Smooth muscle cell (in vitro differentiated cells): ENCODE data around the gene KBTBD13. TPM values are rescaled to one million over a fixed set of nuclear protein-coding genes. Genes with fewer than 3 reads are reported as not detected.

Source experiments
- DNase-seq: peaks from one replicate; lab custom pipeline; 2025; ENCODE audit not compliant: unreplicated experiment; lab: John Stamatoyannopoulos, UW
- H2AFZ ChIP-seq: fragments of 200-600 bp; sonication (generic); 2 replicates; pipeline ENCODE4 v1.6.0; 2016; ENCODE audit warnings: antibody characterized with exemption, low read depth, mild to moderate bottlenecking
- H3F3A ChIP-seq: fragments of 200-600 bp; sonication (generic); 2 replicates; pipeline ENCODE4 v1.6.0; 2017; ENCODE audit warnings: antibody characterized with exemption, low read depth
- H3K27ac ChIP-seq: fragments of 200-600 bp; sonication (generic); 2 replicates; pipeline ENCODE4 v1.5.1; 2016; ENCODE audit warnings: low read depth, mild to moderate bottlenecking
- H3K27me3 ChIP-seq: fragments of 200-600 bp; sonication (generic); 2 replicates; pipeline ENCODE4 v1.6.1; 2016; ENCODE audit warnings: low read depth, mild to moderate bottlenecking
- H3K36me3 ChIP-seq: fragments of 200-600 bp; sonication (generic); 2 replicates; pipeline ENCODE4 v1.5.1; 2016; ENCODE audit warnings: low read depth
- H3K4me1 ChIP-seq: fragments of 200-600 bp; sonication (generic); 2 replicates; pipeline ENCODE4 v1.5.1; 2016; ENCODE audit warnings: low read depth
- H3K4me2 ChIP-seq: fragments of 200-600 bp; sonication (generic); 2 replicates; pipeline ENCODE4 v1.6.0; 2016; ENCODE audit warnings: mild to moderate bottlenecking
- H3K4me3 ChIP-seq: fragments of 200-600 bp; sonication (generic); 2 replicates; pipeline ENCODE4 v1.5.1; 2016; ENCODE audit warnings: mild to moderate bottlenecking
- H3K79me2 ChIP-seq: fragments of 200-600 bp; sonication (generic); 2 replicates; pipeline ENCODE4 v1.6.0; 2016; ENCODE audit warnings: low read depth, mild to moderate bottlenecking
- H3K9ac ChIP-seq: fragments of 200-600 bp; sonication (generic); 2 replicates; pipeline ENCODE4 v1.6.0; 2016; ENCODE audit warnings: low read depth
- H3K9me3 ChIP-seq: fragments of 200-600 bp; sonication (generic); replicated peaks from 2 replicates; pipeline ENCODE4 v1.5.1; 2016; ENCODE audit warnings: low read depth
- H4K20me1 ChIP-seq: fragments of 200-600 bp; sonication (generic); 2 replicates; pipeline ENCODE4 v1.6.0; 2016; ENCODE audit warnings: low read depth
- CTCF ChIP-seq: fragments of 200-600 bp; sonication (generic); IDR thresholded peaks from 2 replicates; pipeline ENCODE4 v1.5.1; 2017; ENCODE audit warnings: borderline replicate concordance, mild to moderate bottlenecking, antibody characterized with exemption; ENCODE audit not compliant: insufficient read depth, poor library complexity, severe bottlenecking
- WGBS: methylation state at CpG from one replicate; pipeline ENCODE4 v1.1.7; 2016; ENCODE audit warnings: low lambda C conversion rate; 5-methylcytosine and 5-hydroxymethylcytosine counted together
- polyA plus RNA-seq: library from polyadenylated mRNA; unstranded; fragments of >200 nt; fragmentation: Nextera tagmentation; extraction: Ambion mirVana; gene quantifications from 2 replicates; pipeline ENCODE4 v1.2.1, GENCODE V29; 2016
- total RNA-seq: library from RNA; depleted of rRNA; stranded (reverse); fragments of >200 nt; gene quantifications from 2 replicates; pipeline ENCODE4 v1.2.3, GENCODE V29; 2014

KBTBD13 gene
- total and polyA plus RNA-seq, 2 experiments from 2014 or later, result 0.11 TPM; not detected in 1

DNA sequence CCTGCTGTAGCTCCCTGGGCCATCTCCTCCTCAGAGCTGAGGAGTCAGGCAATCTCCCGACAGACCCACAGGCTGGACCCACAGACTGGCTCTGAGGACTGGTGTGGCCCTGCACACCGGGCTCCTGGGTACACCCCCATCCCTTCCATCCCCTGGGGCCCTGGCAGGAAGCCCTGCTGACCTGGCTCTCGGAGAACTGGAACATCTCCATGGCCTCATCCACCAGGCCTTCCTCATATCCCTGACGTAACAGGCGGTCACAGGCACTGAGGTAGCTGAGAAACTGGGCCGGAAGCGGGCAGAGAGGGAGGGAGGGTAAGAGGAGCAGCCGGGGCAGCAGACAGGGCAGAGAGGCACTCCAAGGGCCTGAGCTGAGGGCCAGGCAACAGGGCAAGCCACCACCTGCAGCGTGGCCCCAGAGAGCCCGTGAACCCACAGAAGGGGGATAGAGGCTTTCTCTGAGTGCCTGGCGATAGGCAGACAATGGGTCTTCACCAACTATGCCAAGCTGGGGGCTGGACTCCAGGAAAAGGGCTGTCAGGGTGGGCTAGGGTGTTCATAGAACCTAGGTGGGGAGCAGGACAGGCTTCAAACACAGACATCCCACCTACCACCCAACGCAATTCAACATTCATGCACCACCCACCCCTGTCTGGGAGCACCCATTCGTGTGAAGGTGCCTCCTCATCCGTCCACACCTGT is 17.9 kb downstream of the KBTBD13 start:
- H4K20me1 ChIP-seq, result no peaks in the 10 kb centered on the region
- no peak for TF ChIP-seq CTCF
- no peak for DNase-seq
- no peak overlapping the region for H3K27ac ChIP-seq
- 96% methylated on average over 14 of the region's 14 CpGs for WGBS
- no peaks in the 10 kb centered on the region for H3K27me3 ChIP-seq
- H3K4me2 ChIP-seq, result no peak overlapping the region
- no peaks in the 10 kb centered on the region for H3F3A ChIP-seq
- no peak overlapping the region for H2AFZ ChIP-seq
- H3K9ac ChIP-seq, result no peak overlapping the region
- no peak overlapping the region for H3K4me3 ChIP-seq
- peaks cover 4% of the 10 kb centered on the region for H3K36me3 ChIP-seq
- H3K4me1 ChIP-seq, result no peaks in the 10 kb centered on the region
- no peaks in the 10 kb centered on the region for H3K79me2 ChIP-seq
- no peaks in the 10 kb centered on the region for H3K9me3 ChIP-seq

GRCh38 chr15:65095011-65095746 is 18.6 kb downstream of the KBTBD13 start:
- Histone ChIP-seq H3K4me3 (no peak overlapping the region), H3K27ac (no peak overlapping the region), H3K27me3 (no peaks in the 10 kb centered on the region), H3K9me3 (no peaks in the 10 kb centered on the region), H2AFZ (no peak overlapping the region), H3K79me2 (no peaks in the 10 kb centered on the region), H3K4me2 (no peak overlapping the region), H3K36me3 (peaks cover 4% of the 10 kb centered on the region), H3F3A (no peaks in the 10 kb centered on the region), H3K4me1 (no peaks in the 10 kb centered on the region), H3K9ac (no peak overlapping the region), H4K20me1 (no peaks in the 10 kb centered on the region)
- WGBS, result 90% methylated on average over 5 of the region's 5 CpGs
- TF ChIP-seq CTCF, result no peak
- no peak for DNase-seq

- DNase-seq, result no peak
- H3K27ac ChIP-seq, result no peak overlapping the region
- TF ChIP-seq CTCF, result no peak
- H4K20me1 ChIP-seq, result no peaks in the 10 kb centered on the region
- WGBS, result 88% methylated on average over 6 of the region's 6 CpGs
- no peaks in the 10 kb centered on the region for H3K27me3 ChIP-seq
- H2AFZ ChIP-seq, result no peak overlapping the region
- no peak overlapping the region for H3K9ac ChIP-seq
- no peaks in the 10 kb centered on the region for H3F3A ChIP-seq
- no peaks in the 10 kb centered on the region for H3K79me2 ChIP-seq
- H3K4me2 ChIP-seq, result no peak overlapping the region
- no peaks in the 10 kb centered on the region for H3K9me3 ChIP-seq
- no peaks in the 10 kb centered on the region for H3K4me1 ChIP-seq
- peaks cover 4% of the 10 kb centered on the region for H3K36me3 ChIP-seq
- H3K4me3 ChIP-seq, result no peak overlapping the region
These were observed 19.2 kb downstream of the KBTBD13 start for GRCh38 chr15:65095747-65096104.
